RKO (cell line): ENCODE data around the gene ADNP.

Experiments used
- DNase-seq: peaks from one replicate; pipeline ENCODE4 v3.0.0-alpha.2; 2016; ENCODE audit warnings: low spot score

ADNP gene

GRCh38 chr20:50848846-50849673 is 82.2 kb downstream of the ADNP start:
- DNase-seq, result no peak

GRCh38 chr20:50848341-50848808 is 82.9 kb downstream of the ADNP start:
- no peak for DNase-seq

GRCh38 chr20:50845566-50846215 is 85.5 kb downstream of the ADNP start:
- no peak for DNase-seq

GRCh38 chr20:50844430-50845100 is 86.7 kb downstream of the ADNP start:
- DNase-seq, result no peak

- DNase-seq, result no peak
Observed at GRCh38 chr20:50843331-50844276, 87.6 kb downstream of the ADNP start.

- DNase-seq, result no peak
Observed at GRCh38 chr20:50842821-50843220, 88.4 kb downstream of the ADNP start.
